T-helper 17 cell (primary cell): Measurements from ENCODE around the gene KANK4. TPM values are rescaled to one million over a fixed set of nuclear protein-coding genes. Genes with fewer than 3 reads are reported as not detected.
"Not testable (repeated sequence)": the region's sequence is repeated elsewhere in the genome, so short reads cannot be mapped to it uniquely, and the experiment has no call there.

Experiments
- ATAC-seq: fragments of 150-1000 bp; cut with Tn5 transposase; 2 replicates; pipeline ENCODE4 v1.10.0; 2021; ENCODE audit warnings: mild to moderate bottlenecking, moderate library complexity
- DNase-seq, 3 donors: peaks; one replicate each; pipeline versions ENCODE4 v3.0.0 to v3.0.0-alpha.2; 2020 to 2021
- H3K9me3 ChIP-seq: one replicate; pipeline ENCODE4 v1.7.0; 2013; ENCODE audit warnings: low read length, mild to moderate bottlenecking; ENCODE audit not compliant: control insufficient read depth, poor library complexity, severe bottlenecking
- H3K27ac Mint-ChIP-seq: one replicate; pipeline ENCODE4 v1.8.0; 2022; ENCODE audit warnings: mild to moderate bottlenecking, moderate library complexity, mixed read lengths
- H3K27me3 Mint-ChIP-seq: one replicate; pipeline ENCODE4 v1.8.0; 2022; ENCODE audit warnings: mixed read lengths
- H3K36me3 Mint-ChIP-seq: one replicate; pipeline ENCODE4 v1.8.0; 2022; ENCODE audit warnings: low read depth, mixed read lengths
- H3K4me1 Mint-ChIP-seq: one replicate; pipeline ENCODE4 v1.8.0; 2022; ENCODE audit warnings: mild to moderate bottlenecking, mixed read lengths
- H3K4me3 Mint-ChIP-seq: one replicate; pipeline ENCODE4 v1.8.0; 2022; ENCODE audit warnings: mild to moderate bottlenecking, moderate library complexity, mixed read lengths
- total RNA-seq, 4 donors: library from RNA in 2 of 4; stranded (reverse) in 2 of 4; gene quantifications; one replicate each; pipeline ENCODE4 v1.2.3 and lab custom pipeline; 2022 to 2026

Gene KANK4
- total RNA-seq, 2 donors from 2014 or later: not detected

- no peak for ATAC-seq
- H3K4me3 Mint-ChIP-seq: no peak overlapping the region
- peaks cover 5% of the 10 kb centered on the region for H3K4me1 Mint-ChIP-seq
- peaks cover 38% of the 10 kb centered on the region for H3K27me3 Mint-ChIP-seq
- H3K27ac Mint-ChIP-seq: no peak overlapping the region
- H3K9me3 ChIP-seq: no peaks in the 10 kb centered on the region
- no peak for DNase-seq
- no peaks in the 10 kb centered on the region for H3K36me3 Mint-ChIP-seq
Measured at GRCh38 chr1:62228883-62229187, 90.4 kb downstream of the KANK4 start.

- ATAC-seq: no peak
- Mint-ChIP-seq H3K27ac (no peak overlapping the region), H3K36me3 (no peaks in the 10 kb centered on the region), H3K4me3 (no peak overlapping the region), H3K4me1 (peaks cover 5% of the 10 kb centered on the region), H3K27me3 (peaks cover 33% of the 10 kb centered on the region)
- H3K9me3 ChIP-seq: no peaks in the 10 kb centered on the region
- DNase-seq: no peak
Measured at GRCh38 chr1:62228136-62228882, 90.9 kb downstream of the KANK4 start.

DNA sequence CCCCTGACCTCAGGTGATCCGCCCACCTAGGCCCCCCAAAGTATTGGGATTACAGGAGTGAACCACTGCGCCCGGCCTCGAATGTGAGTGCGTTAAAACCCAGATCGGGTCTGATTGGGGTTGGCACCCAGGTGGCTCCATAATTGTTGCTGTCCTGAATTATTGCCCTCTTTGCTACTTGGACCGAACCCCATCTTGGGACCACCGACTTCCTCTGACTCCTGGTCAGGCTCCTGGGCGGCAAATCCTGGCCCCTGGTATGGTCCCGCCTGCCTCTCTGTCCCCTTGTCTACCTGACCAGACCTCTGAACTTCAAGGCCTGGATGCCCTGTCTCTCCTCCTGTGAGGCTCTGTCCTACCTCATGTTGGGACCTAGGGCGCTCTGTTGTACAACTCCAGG, 91.7 kb downstream of the KANK4 start:
- no peak for ATAC-seq
- H3K27me3 Mint-ChIP-seq: peaks cover 26% of the 10 kb centered on the region
- H3K9me3 ChIP-seq: no peaks in the 10 kb centered on the region
- no peak overlapping the region for H3K27ac Mint-ChIP-seq
- H3K4me1 Mint-ChIP-seq: no peaks in the 10 kb centered on the region
- no peaks in the 10 kb centered on the region for H3K36me3 Mint-ChIP-seq
- H3K4me3 Mint-ChIP-seq: no peak overlapping the region
- DNase-seq: no peak

DNA sequence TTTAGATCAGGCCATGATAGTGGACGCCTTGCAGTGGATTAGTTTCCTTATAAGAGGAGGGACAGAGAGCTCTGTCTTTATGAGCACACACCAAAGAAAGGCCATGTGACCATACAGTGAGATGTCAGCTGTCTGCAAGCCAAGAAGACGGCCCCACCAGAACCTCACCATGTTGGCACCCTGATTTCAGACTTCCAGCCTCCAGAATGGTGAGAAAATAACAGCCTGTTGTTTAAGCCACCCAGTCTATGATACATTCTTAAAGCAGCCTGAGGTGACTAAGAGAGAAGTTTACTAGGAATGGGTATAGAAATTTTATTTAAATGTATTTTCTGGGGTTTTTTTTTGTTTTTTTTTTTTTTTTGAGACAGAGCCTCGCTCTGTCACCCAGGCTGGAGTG, 95.1 kb downstream of the KANK4 start:
- H3K27ac Mint-ChIP-seq: no peak overlapping the region
- no peak overlapping the region for H3K4me3 Mint-ChIP-seq
- H3K9me3 ChIP-seq: no peaks in the 10 kb centered on the region
- H3K4me1 Mint-ChIP-seq: no peaks in the 10 kb centered on the region
- DNase-seq: no peak
- peaks cover 15% of the 10 kb centered on the region for H3K27me3 Mint-ChIP-seq
- no peak for ATAC-seq
- no peaks in the 10 kb centered on the region for H3K36me3 Mint-ChIP-seq

DNA sequence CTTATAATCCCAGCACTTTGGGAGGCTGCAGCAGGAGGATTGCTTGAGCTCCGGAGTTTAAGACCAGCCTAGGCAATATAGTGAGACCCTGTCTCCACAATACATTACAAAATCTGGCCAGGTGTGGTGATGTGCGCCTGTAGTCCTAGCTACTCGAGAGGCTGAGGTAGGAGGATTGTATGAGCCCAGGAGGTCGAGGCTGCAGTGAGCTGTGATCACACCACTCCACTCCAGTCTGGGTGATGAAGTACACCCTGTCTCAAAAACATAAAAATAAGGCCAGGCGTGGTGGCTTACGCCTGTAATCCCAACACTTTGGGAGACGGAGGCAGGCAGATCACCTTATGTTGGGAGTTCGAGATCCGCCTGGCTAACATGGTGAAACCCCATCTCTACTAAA, 96.9 kb downstream of the KANK4 start:
- Mint-ChIP-seq H3K27ac (no peak overlapping the region), H3K4me1 (no peaks in the 10 kb centered on the region), H3K4me3 (no peak overlapping the region), H3K36me3 (no peaks in the 10 kb centered on the region), H3K27me3 (no peaks in the 10 kb centered on the region)
- ATAC-seq: no peak
- H3K9me3 ChIP-seq: no peaks in the 10 kb centered on the region
- DNase-seq: no peak

DNA sequence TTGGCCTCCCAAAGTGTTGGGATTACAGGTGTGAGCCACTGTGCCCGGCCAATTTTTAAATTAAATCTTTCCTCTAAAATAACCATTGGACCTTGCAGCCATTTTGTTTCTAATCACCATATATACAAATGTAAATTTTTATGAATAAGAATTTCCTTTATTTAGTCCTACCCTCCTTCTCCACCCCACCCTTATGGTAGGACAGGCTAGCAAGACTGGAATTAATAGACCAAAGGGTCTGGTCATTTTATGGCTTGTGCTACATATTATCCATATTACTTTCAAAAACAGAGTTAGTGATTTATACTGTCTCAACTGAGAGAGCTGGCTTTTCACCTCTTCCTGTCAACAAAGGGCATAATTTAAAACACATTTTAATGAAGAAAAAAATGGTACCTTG, 98.1 kb downstream of the KANK4 start:
- DNase-seq: no peak
- H3K4me1 Mint-ChIP-seq: no peaks in the 10 kb centered on the region
- ATAC-seq: no peak

DNA sequence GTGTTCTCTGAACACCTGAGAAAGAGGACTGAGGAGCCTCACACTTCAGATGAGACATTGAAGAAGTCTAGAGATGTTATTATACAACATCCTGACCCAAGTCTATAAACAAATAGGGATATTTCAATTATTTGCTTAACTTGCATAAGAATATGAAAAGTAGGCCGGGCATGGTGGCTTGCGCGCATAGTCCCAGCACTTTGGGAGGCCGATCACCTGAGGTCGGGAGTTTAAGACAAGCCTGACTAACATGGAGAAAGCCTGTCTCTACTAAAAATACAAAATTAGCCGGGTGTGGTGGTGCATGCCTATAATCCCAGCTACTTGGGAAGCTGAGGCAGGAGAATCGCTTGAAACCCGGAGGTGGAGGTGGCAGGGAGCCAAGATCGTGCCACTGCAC, 98.8 kb downstream of the KANK4 start:
- not testable (repeated sequence) for H3K9me3 ChIP-seq, H3K4me1 Mint-ChIP-seq, H3K4me3 Mint-ChIP-seq, ATAC-seq, H3K36me3 Mint-ChIP-seq, H3K27ac Mint-ChIP-seq, DNase-seq, H3K27me3 Mint-ChIP-seq

More for the DNA sequence above, 98.1 kb downstream of the KANK4 start:
- H3K27ac Mint-ChIP-seq: no peak overlapping the region
- H3K27me3 Mint-ChIP-seq: no peaks in the 10 kb centered on the region
- H3K9me3 ChIP-seq: no peaks in the 10 kb centered on the region
- no peaks in the 10 kb centered on the region for H3K36me3 Mint-ChIP-seq
- H3K4me3 Mint-ChIP-seq: no peak overlapping the region

GRCh38 chr1:62218604-62219003, 100.6 kb downstream of the KANK4 start:
- Mint-ChIP-seq H3K36me3 (no peaks in the 10 kb centered on the region), H3K4me1 (no peaks in the 10 kb centered on the region), H3K4me3 (no peak overlapping the region), H3K27me3 (no peaks in the 10 kb centered on the region), H3K27ac (no peak overlapping the region)
- H3K9me3 ChIP-seq: no peaks in the 10 kb centered on the region
- no peak for DNase-seq
- no peak for ATAC-seq

- H3K4me3 Mint-ChIP-seq: no peak overlapping the region
- DNase-seq (no peak), ATAC-seq (no peak)
- H3K27ac Mint-ChIP-seq: no peak overlapping the region
- H3K4me1 Mint-ChIP-seq: no peaks in the 10 kb centered on the region
- no peaks in the 10 kb centered on the region for H3K36me3 Mint-ChIP-seq
- H3K9me3 ChIP-seq: no peaks in the 10 kb centered on the region
- no peaks in the 10 kb centered on the region for H3K27me3 Mint-ChIP-seq
Measured at GRCh38 chr1:62213075-62213914, 105.9 kb downstream of the KANK4 start.

DNA sequence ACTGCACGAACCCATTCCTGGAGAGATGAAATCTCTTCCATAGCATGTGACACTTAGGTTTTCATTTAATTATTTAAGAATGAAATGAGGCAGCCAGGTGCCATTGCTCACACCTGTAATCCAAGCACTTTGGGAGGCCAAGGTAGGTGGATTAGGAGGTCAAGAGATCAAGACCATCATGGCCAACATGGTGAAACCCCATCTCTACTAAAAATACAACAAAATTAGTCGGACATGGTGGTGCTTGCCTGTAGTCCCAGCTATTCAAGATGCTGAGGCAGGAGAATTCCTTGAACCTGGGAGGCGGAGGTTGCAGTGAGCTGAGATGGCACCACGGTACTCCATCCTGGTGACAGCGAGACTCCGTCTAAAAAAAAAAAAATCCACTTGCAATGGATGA, 106.8 kb downstream of the KANK4 start:
- no peak for ATAC-seq
- no peaks in the 10 kb centered on the region for H3K9me3 ChIP-seq
- Mint-ChIP-seq H3K4me1 (no peaks in the 10 kb centered on the region), H3K27ac (no peak overlapping the region), H3K4me3 (no peak overlapping the region), H3K27me3 (no peaks in the 10 kb centered on the region), H3K36me3 (no peaks in the 10 kb centered on the region)
- DNase-seq: no peak

DNA sequence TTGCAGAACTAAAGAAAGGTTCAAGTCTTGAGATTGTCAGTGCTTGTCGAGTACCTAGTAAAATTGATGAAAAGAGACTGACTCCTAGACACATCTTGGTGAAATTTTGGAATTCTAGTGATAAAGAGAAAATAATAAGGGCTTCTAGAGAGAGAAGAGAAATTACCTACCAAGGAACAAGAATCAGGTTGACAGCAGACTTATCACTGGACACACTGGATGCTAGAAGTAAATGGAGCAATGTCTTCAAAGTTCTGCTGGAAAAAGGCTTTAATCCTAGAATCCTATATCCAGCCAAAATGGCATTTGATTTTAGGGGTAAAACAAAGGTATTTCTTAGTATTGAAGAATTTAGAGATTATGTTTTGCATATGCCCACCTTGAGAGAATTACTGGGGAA, 108.3 kb downstream of the KANK4 start:
- no peak overlapping the region for H3K27ac Mint-ChIP-seq
- H3K27me3 Mint-ChIP-seq: no peaks in the 10 kb centered on the region
- ATAC-seq: no peak
- H3K36me3 Mint-ChIP-seq: no peaks in the 10 kb centered on the region
- no peaks in the 10 kb centered on the region for H3K9me3 ChIP-seq
- H3K4me3 Mint-ChIP-seq: no peak overlapping the region
- DNase-seq: no peak
- no peaks in the 10 kb centered on the region for H3K4me1 Mint-ChIP-seq

GRCh38 chr1:62209931-62210595, 109.2 kb downstream of the KANK4 start:
- Mint-ChIP-seq H3K36me3 (no peaks in the 10 kb centered on the region), H3K4me3 (no peak overlapping the region), H3K27me3 (no peaks in the 10 kb centered on the region), H3K27ac (no peak overlapping the region), H3K4me1 (no peaks in the 10 kb centered on the region)
- DNase-seq: no peak
- H3K9me3 ChIP-seq: no peaks in the 10 kb centered on the region
- ATAC-seq: no peak

DNA sequence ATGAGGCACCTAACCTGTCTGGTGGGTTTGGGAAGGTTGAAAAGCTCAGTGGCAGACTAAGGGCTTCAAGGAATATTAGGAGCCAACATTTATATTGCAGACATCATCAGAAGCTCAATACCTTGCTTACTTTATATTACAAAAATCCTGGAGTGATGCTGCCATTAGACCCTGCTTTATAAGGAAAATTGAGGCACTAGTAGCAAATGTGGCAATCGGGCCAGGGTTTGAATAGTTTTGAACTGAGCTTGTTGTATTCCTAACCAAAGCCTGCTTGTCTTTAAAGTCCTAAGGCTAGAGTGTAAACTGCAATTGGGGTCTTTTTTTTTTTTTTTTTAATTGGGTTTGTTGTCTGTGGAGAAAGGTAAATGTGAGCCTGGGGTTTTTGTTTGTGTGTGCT, 110.3 kb downstream of the KANK4 start:
- H3K9me3 ChIP-seq: no peaks in the 10 kb centered on the region
- no peaks in the 10 kb centered on the region for H3K4me1 Mint-ChIP-seq
- H3K27ac Mint-ChIP-seq: no peak overlapping the region
- ATAC-seq (no peak), DNase-seq (no peak)
- no peaks in the 10 kb centered on the region for H3K36me3 Mint-ChIP-seq
- no peaks in the 10 kb centered on the region for H3K27me3 Mint-ChIP-seq
- H3K4me3 Mint-ChIP-seq: no peak overlapping the region
